NB4 (cell line): ENCODE data around the gene PIGQ.

Experiments used
- CTCF ChIP-seq: IDR thresholded peaks from one replicate; pipeline ENCODE4 v1.5.1; 2012; ENCODE audit warnings: low read depth, low read length
- MYC ChIP-seq: IDR thresholded peaks from 2 replicates; pipeline ENCODE4 v1.6.1; 2011; ENCODE audit warnings: low read depth, low read length
- POLR2A ChIP-seq: IDR thresholded peaks from 2 replicates; pipeline ENCODE4 v1.6.1; 2011; ENCODE audit warnings: mild to moderate bottlenecking; ENCODE audit not compliant: insufficient read length; ENCODE audit errors: extremely low read depth

GRCh38 chr16:530111-530817, 39.5 kb upstream of the PIGQ start:
- TF ChIP-seq POLR2A (no peak), MYC (no peak), CTCF (no peak)
